HepG2 (cell line): ENCODE measurements around the gene CABP4. TPM values are rescaled to one million over a fixed set of nuclear protein-coding genes. Genes with fewer than 3 reads are reported as not detected.

ENCODE experiments used
- CEBPG ChIP-seq: IDR thresholded peaks from 2 replicates; pipeline ENCODE4 v1.6.1; 2016
- CREM ChIP-seq, 2 experiments: sonication (generic) in 1 of 2; formaldehyde crosslinking in 1 of 2; IDR thresholded peaks; 2 replicates each; pipeline versions ENCODE4 v1.4.0 to v1.6.1; 2016 to 2020; ENCODE audit warnings: antibody characterized with exemption in 1 of 2, mild to moderate bottlenecking in 1 of 2, missing genetic modification reagents in 1 of 2
- HNF4A ChIP-seq: sonication (generic); formaldehyde crosslinking; IDR thresholded peaks from 2 replicates; pipeline ENCODE4 v1.4.0; 2020; ENCODE audit warnings: missing genetic modification reagents
- HNF4G ChIP-seq, 2 experiments: sonication (generic) in 1 of 2; formaldehyde crosslinking in 1 of 2; IDR thresholded peaks; 2 replicates each; pipeline versions ENCODE4 v1.4.0 to v1.6.1; 2011 to 2020; ENCODE audit warnings: borderline replicate concordance in 2 of 2, low read depth in 2 of 2, mild to moderate bottlenecking in 2 of 2, low read length in 1 of 2, missing genetic modification reagents in 1 of 2, moderate library complexity in 1 of 2
- KAT2B ChIP-seq: fragments of 150-350 bp; IDR thresholded peaks from 2 replicates; pipeline ENCODE4 v1.6.1; 2014; ENCODE audit warnings: low read depth, low read length, borderline replicate concordance
- MEIS1 ChIP-seq: sonication (generic); formaldehyde crosslinking; IDR thresholded peaks from 2 replicates; pipeline ENCODE4 v1.9.0; 2021; ENCODE audit warnings: mild to moderate bottlenecking, missing genetic modification reagents, moderate library complexity, borderline replicate concordance
- NR2C2 ChIP-seq: sonication (generic); formaldehyde crosslinking; IDR thresholded peaks from 2 replicates; pipeline ENCODE4 v1.4.0; 2020; ENCODE audit warnings: missing genetic modification reagents, mild to moderate bottlenecking, moderate library complexity, borderline replicate concordance
- PHF8 ChIP-seq: sonication (generic); formaldehyde crosslinking; IDR thresholded peaks from 2 replicates; pipeline ENCODE4 v1.5.0; 2020; ENCODE audit warnings: missing genetic modification reagents
- POLR2G ChIP-seq: fragments of 200-400 bp; formaldehyde crosslinking; IDR thresholded peaks from 2 replicates; pipeline ENCODE4 v1.6.1; 2018; ENCODE audit warnings: mild to moderate bottlenecking, low read depth, low read length, moderate library complexity
- RFX1 ChIP-seq: fragments of 450-650 bp; IDR thresholded peaks from 2 replicates; pipeline ENCODE4 v1.6.1; 2017
- TAF15 ChIP-seq: fragments of 200-400 bp; formaldehyde crosslinking; IDR thresholded peaks from one replicate; pipeline ENCODE4 v1.6.1; 2018; ENCODE audit warnings: mild to moderate bottlenecking, low read depth, low read length; ENCODE audit not compliant: poor library complexity, severe bottlenecking
- ZEB1 ChIP-seq: IDR thresholded peaks from 2 replicates; pipeline ENCODE4 v1.6.1; 2012; ENCODE audit warnings: mild to moderate bottlenecking, low read depth, inconsistent platforms; ENCODE audit not compliant: insufficient replicate concordance
- ZNF556 ChIP-seq: sonication (generic); formaldehyde crosslinking; IDR thresholded peaks from 2 replicates; pipeline ENCODE4 v1.4.0; 2020; ENCODE audit warnings: mild to moderate bottlenecking, missing genetic modification reagents, borderline replicate concordance
- ZNF839 ChIP-seq: sonication (generic); formaldehyde crosslinking; IDR thresholded peaks from 2 replicates; pipeline ENCODE4 v1.4.0; 2020; ENCODE audit warnings: missing genetic modification reagents, mild to moderate bottlenecking, borderline replicate concordance
- polyA plus RNA-seq, 8 experiments: library from polyadenylated mRNA; depleted of rRNA in 3 of 8; stranded (reverse) in 7 of 8; unstranded in 1 of 8; fragments of >200 nt; fragmentation: Illumina TruSeq in 4 of 8; extraction: Trizol in 4 of 8; gene quantifications; 2 replicates each; pipeline versions ENCODE4 v1.2.1 to v1.2.3, GENCODE V29; 2011 to 2016; ENCODE audit warnings: low read depth in 4 of 8, missing spikeins in 1 of 8, mixed read lengths in 1 of 8; ENCODE audit not compliant: insufficient read depth in 1 of 8
- total RNA-seq, 5 experiments: library from RNA; depleted of rRNA; stranded (reverse); fragments of >200 nt; fragmentation: Illumina TruSeq; extraction: Trizol; gene quantifications; 2 replicates each; pipeline ENCODE4 v1.2.3, GENCODE V29; 2016; ENCODE audit warnings: low read depth in 1 of 5
- TF ChIP-seq, protein P1 (sequence below): IDR thresholded peaks from 2 replicates; pipeline ENCODE4 v1.6.1; 2016; ENCODE audit warnings: low read depth, missing genetic modification reagents, missing compliant biosample characterization
- TF ChIP-seq, protein P2 (sequence below): sonication (generic); formaldehyde crosslinking; IDR thresholded peaks from 2 replicates; pipeline ENCODE4 v1.9.0; 2021; ENCODE audit warnings: missing genetic modification reagents, borderline replicate concordance
- TF ChIP-seq, protein P3 (sequence below), 2 experiments: IDR thresholded peaks; 2 replicates each; pipeline ENCODE4 v1.6.1; 2011 to 2012; ENCODE audit warnings: low read length in 2 of 2, borderline replicate concordance in 1 of 2, low read depth in 1 of 2, mild to moderate bottlenecking in 1 of 2, moderate library complexity in 1 of 2

CABP4 gene
- total and polyA plus RNA-seq, 2 of the 13 experiments (the other 11 are each of a cell fraction or from before 2014, with no cell fraction given), result not detected

DNA sequence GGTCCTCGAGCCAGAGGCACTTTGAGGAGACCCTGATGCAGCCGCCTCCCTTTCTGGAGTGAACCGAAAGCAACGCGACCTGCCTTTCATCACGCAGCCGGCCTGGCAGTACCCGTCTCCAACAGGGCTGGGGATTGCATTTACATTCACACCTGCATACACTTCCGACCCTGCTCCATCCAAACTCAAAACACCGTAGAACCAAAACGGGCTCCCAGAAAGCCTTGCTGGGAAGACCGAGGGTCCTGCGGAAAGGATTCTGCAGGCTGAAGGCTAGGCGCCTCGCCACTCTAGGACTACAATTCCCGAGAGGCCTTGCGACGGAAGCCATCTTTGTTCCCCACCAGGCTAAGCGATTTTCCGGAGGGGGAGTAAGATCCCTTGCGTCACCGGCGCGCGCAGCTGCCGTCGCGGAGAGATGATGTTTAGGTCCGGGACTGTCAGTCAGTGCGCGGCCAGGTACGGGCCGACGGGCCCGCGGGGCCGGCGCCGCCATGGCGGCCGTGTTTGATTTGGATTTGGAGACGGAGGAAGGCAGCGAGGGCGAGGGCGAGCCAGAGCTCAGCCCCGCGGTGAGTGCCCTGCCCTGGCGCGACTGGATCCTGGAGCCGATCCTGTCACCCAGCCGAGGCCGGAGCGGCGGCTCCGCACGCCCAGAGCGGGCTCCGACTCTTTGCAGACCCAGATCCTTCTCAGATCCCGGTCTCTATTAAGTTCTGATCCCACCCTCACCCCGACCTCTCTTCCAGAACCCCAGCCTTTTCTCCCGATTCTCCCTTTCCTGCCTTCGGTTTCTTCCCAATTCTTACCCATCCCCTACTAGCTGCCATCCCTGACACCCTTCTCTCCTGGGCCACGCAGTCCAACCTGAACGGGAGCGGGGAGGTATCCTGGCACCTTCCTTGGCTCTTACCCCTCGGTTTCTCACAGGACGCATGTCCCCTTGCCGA is 26.8 kb upstream of the CABP4 start, which contains the start of gene RPS6KB2 (continued):
- TF ChIP-seq CEBPG (CRISPR knock-in tag) (peak; percentile 92), MEIS1 (CRISPR knock-in tag) (peak; percentile 96), KAT2B (no peak), NR2C2 (CRISPR knock-in tag) (peak; percentile 80; the same call in 1 of the 2 replicates), PHF8 (peak; percentile 84), ZNF839 (CRISPR knock-in tag) (peak; percentile 54; the same call in 1 of the 2 replicates), HNF4A (CRISPR knock-in tag) (peak; percentile 34; the same call in 1 of the 2 replicates), TAF15 (no peak), RFX1 (no peak), HNF4G (IDR thresholded peaks at IDR 0.05; ENCODE audit: borderline replicate concordance, low read depth, low read length) (no peak), HNF4G (CRISPR knock-in tag; IDR thresholded peaks at IDR 0.05; ENCODE audit: borderline replicate concordance, low read depth) (0 out of 2 replicates have a peak, but pooled peaks have one; percentile 37), CREM (IDR thresholded peaks at IDR 0.05) (peak; percentile 100), CREM (CRISPR knock-in tag; IDR thresholded peaks at IDR 0.05) (peak; percentile 98), ZEB1 (peak; percentile 90), POLR2G (peak; percentile 91), ZNF556 (CRISPR knock-in tag) (peak; percentile 65; the same call in 1 of the 2 replicates)
- TF ChIP-seq, protein P1, sequence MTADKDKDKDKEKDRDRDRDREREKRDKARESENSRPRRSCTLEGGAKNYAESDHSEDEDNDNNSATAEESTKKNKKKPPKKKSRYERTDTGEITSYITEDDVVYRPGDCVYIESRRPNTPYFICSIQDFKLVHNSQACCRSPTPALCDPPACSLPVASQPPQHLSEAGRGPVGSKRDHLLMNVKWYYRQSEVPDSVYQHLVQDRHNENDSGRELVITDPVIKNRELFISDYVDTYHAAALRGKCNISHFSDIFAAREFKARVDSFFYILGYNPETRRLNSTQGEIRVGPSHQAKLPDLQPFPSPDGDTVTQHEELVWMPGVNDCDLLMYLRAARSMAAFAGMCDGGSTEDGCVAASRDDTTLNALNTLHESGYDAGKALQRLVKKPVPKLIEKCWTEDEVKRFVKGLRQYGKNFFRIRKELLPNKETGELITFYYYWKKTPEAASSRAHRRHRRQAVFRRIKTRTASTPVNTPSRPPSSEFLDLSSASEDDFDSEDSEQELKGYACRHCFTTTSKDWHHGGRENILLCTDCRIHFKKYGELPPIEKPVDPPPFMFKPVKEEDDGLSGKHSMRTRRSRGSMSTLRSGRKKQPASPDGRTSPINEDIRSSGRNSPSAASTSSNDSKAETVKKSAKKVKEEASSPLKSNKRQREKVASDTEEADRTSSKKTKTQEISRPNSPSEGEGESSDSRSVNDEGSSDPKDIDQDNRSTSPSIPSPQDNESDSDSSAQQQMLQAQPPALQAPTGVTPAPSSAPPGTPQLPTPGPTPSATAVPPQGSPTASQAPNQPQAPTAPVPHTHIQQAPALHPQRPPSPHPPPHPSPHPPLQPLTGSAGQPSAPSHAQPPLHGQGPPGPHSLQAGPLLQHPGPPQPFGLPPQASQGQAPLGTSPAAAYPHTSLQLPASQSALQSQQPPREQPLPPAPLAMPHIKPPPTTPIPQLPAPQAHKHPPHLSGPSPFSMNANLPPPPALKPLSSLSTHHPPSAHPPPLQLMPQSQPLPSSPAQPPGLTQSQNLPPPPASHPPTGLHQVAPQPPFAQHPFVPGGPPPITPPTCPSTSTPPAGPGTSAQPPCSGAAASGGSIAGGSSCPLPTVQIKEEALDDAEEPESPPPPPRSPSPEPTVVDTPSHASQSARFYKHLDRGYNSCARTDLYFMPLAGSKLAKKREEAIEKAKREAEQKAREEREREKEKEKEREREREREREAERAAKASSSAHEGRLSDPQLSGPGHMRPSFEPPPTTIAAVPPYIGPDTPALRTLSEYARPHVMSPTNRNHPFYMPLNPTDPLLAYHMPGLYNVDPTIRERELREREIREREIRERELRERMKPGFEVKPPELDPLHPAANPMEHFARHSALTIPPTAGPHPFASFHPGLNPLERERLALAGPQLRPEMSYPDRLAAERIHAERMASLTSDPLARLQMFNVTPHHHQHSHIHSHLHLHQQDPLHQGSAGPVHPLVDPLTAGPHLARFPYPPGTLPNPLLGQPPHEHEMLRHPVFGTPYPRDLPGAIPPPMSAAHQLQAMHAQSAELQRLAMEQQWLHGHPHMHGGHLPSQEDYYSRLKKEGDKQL, result no peak
- TF ChIP-seq, protein P2, sequence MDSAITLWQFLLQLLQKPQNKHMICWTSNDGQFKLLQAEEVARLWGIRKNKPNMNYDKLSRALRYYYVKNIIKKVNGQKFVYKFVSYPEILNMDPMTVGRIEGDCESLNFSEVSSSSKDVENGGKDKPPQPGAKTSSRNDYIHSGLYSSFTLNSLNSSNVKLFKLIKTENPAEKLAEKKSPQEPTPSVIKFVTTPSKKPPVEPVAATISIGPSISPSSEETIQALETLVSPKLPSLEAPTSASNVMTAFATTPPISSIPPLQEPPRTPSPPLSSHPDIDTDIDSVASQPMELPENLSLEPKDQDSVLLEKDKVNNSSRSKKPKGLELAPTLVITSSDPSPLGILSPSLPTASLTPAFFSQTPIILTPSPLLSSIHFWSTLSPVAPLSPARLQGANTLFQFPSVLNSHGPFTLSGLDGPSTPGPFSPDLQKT (CRISPR knock-in tag), result peak; percentile 89; the same call in 1 of the 2 replicates
- TF ChIP-seq, protein P3, sequence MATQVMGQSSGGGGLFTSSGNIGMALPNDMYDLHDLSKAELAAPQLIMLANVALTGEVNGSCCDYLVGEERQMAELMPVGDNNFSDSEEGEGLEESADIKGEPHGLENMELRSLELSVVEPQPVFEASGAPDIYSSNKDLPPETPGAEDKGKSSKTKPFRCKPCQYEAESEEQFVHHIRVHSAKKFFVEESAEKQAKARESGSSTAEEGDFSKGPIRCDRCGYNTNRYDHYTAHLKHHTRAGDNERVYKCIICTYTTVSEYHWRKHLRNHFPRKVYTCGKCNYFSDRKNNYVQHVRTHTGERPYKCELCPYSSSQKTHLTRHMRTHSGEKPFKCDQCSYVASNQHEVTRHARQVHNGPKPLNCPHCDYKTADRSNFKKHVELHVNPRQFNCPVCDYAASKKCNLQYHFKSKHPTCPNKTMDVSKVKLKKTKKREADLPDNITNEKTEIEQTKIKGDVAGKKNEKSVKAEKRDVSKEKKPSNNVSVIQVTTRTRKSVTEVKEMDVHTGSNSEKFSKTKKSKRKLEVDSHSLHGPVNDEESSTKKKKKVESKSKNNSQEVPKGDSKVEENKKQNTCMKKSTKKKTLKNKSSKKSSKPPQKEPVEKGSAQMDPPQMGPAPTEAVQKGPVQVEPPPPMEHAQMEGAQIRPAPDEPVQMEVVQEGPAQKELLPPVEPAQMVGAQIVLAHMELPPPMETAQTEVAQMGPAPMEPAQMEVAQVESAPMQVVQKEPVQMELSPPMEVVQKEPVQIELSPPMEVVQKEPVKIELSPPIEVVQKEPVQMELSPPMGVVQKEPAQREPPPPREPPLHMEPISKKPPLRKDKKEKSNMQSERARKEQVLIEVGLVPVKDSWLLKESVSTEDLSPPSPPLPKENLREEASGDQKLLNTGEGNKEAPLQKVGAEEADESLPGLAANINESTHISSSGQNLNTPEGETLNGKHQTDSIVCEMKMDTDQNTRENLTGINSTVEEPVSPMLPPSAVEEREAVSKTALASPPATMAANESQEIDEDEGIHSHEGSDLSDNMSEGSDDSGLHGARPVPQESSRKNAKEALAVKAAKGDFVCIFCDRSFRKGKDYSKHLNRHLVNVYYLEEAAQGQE (IDR thresholded peaks at IDR 0.05; ENCODE audit: borderline replicate concordance in 1 of 2, low read depth in 1 of 2, low read length in 2 of 2), result no peak
